Esophagus muscularis mucosa (tissue), 4 donors: Measurements from ENCODE around the gene TMEM125.

Experiments used
- EP300 ChIP-seq: sonication (generic); formaldehyde crosslinking; IDR thresholded peaks from one replicate; pipeline ENCODE4 v1.6.1; 2017; ENCODE audit warnings: antibody characterized with exemption
- POLR2A ChIP-seq: fragments of 450-650 bp; IDR thresholded peaks from one replicate; pipeline ENCODE4 v1.6.1; 2017; ENCODE audit warnings: antibody characterized with exemption, moderate library complexity, mild to moderate bottlenecking, low read depth
- POLR2AphosphoS5 ChIP-seq, 2 donors: sonication (generic); formaldehyde crosslinking; IDR thresholded peaks; one replicate each; pipeline ENCODE4 v1.6.1; 2017; ENCODE audit warnings: antibody characterized with exemption in 2 of 2
- TF ChIP-seq, protein P1 (sequence below), 3 experiments: fragments of 200-600 bp in 2 of 3; fragments of 450-650 bp in 1 of 3; sonication (generic) in 2 of 3; IDR thresholded peaks; one replicate each; pipeline ENCODE4 v1.5.1; 2017 to 2019; ENCODE audit warnings: antibody characterized with exemption in 3 of 3, mild to moderate bottlenecking in 2 of 3, moderate library complexity in 1 of 3

DNA sequence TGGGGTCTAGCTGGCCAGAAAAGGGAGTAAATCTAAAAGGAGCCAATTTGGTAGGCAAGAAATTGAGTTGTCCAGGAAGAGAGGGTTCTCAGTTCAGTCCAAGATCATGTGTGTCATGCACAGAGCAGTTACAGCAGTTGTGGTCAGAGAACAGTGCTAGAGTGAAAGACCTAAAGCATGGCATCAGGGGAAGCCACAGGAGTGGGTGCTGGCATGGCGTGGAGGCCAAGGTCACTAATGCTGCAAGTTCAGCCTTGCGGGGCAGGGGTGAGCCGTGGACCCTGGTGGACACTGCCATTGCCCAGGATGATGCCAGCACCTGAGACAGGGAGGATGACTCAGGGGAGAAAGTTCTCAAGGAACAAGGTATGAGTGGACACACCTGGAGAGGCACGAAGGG, 16.6 kb upstream of the TMEM125 start:
- TF ChIP-seq, protein P1, sequence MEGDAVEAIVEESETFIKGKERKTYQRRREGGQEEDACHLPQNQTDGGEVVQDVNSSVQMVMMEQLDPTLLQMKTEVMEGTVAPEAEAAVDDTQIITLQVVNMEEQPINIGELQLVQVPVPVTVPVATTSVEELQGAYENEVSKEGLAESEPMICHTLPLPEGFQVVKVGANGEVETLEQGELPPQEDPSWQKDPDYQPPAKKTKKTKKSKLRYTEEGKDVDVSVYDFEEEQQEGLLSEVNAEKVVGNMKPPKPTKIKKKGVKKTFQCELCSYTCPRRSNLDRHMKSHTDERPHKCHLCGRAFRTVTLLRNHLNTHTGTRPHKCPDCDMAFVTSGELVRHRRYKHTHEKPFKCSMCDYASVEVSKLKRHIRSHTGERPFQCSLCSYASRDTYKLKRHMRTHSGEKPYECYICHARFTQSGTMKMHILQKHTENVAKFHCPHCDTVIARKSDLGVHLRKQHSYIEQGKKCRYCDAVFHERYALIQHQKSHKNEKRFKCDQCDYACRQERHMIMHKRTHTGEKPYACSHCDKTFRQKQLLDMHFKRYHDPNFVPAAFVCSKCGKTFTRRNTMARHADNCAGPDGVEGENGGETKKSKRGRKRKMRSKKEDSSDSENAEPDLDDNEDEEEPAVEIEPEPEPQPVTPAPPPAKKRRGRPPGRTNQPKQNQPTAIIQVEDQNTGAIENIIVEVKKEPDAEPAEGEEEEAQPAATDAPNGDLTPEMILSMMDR (IDR thresholded peaks at IDR 0.05) = no peak
- TF ChIP-seq POLR2AphosphoS5 (IDR thresholded peaks at IDR 0.05) = no peak
- TF ChIP-seq POLR2A = no peak
- TF ChIP-seq EP300 = no peak
